SK-N-SH (cell line): ENCODE measurements around the gene AVP. TPM values are rescaled to one million over a fixed set of nuclear protein-coding genes. Genes with fewer than 3 reads are reported as not detected.
"Not testable (repeated sequence)": the region's sequence is repeated elsewhere in the genome, so short reads cannot be mapped to it uniquely, and the experiment has no call there.

Experiments
- CTCF ChIA-PET: fragments of 300-600, 350-600 bp; formaldehyde crosslinking; extraction: SDS; loops from one replicate; lab custom pipeline; 2021; lab: Yijun Ruan, JAX
- POLR2A ChIA-PET: fragments of 350-600 bp; sonication (Branson Sonifier 250); formaldehyde crosslinking; extraction: SDS; loops from one replicate; lab custom pipeline; 2020; ENCODE audit warnings: antibody characterized with exemption, inconsistent platforms; lab: Yijun Ruan, JAX
- DNase-seq: peaks from one replicate; pipeline ENCODE4 v3.0.0; 2012
- H2AFZ ChIP-seq: fragments of 200-600 bp; sonication (generic); 2 replicates; pipeline ENCODE4 v1.8.1; 2016; ENCODE audit warnings: antibody characterized with exemption, mild to moderate bottlenecking, low read depth
- H3F3A ChIP-seq: fragments of 200-600 bp; sonication (generic); replicated peaks from 2 replicates; pipeline ENCODE3; 2016; ENCODE audit warnings: antibody characterized with exemption, mild to moderate bottlenecking; ENCODE audit not compliant: insufficient read depth
- H3K27ac ChIP-seq, 2 experiments: fragments of 200-500 bp in 1 of 2; fragments of 200-600 bp in 1 of 2; sonication (Bioruptor generic) in 1 of 2; sonication (generic), shearing (Covaris generic) in 1 of 2; 2 replicates each; pipeline versions ENCODE4 v1.5.1 to v1.6.1; 2014 to 2016; ENCODE audit warnings: low read depth in 2 of 2, inconsistent platforms in 1 of 2, low read length in 1 of 2, mild to moderate bottlenecking in 1 of 2, mixed read lengths in 1 of 2
- H3K27me3 ChIP-seq: fragments of 200-600 bp; sonication (generic), shearing (Covaris generic); 2 replicates; pipeline ENCODE4 v1.6.1; 2016; ENCODE audit warnings: mixed run types; ENCODE audit not compliant: insufficient read depth
- H3K36me3 ChIP-seq, 2 experiments: fragments of 200-500 bp in 1 of 2; fragments of 200-600 bp in 1 of 2; sonication (Bioruptor generic) in 1 of 2; sonication (generic) in 1 of 2; replicated peaks in 1 of 2; 2 replicates each; pipeline versions ENCODE3 to v1.5.1; 2014 to 2016; ENCODE audit warnings: low read length in 1 of 2, mild to moderate bottlenecking in 1 of 2; ENCODE audit not compliant: insufficient read depth in 2 of 2, control insufficient read depth in 1 of 2
- H3K4me1 ChIP-seq, 2 experiments: fragments of 200-500 bp in 1 of 2; fragments of 200-600 bp in 1 of 2; sonication (Bioruptor generic) in 1 of 2; sonication (generic), shearing (Covaris generic) in 1 of 2; 2 replicates each; pipeline versions ENCODE4 v1.5.1 to v1.6.1; 2014 to 2016; ENCODE audit warnings: low read depth in 1 of 2, low read length in 1 of 2, mixed run types in 1 of 2; ENCODE audit not compliant: insufficient read depth in 2 of 2, control insufficient read depth in 1 of 2
- H3K4me2 ChIP-seq: fragments of 200-600 bp; sonication (generic), shearing (Covaris generic); 2 replicates; pipeline ENCODE4 v1.6.1; 2017; ENCODE audit warnings: mixed run types
- H3K4me3 ChIP-seq, 2 experiments: fragments of 200-500 bp in 1 of 2; fragments of 200-600 bp in 1 of 2; sonication (Bioruptor generic) in 1 of 2; sonication (generic), shearing (Covaris generic) in 1 of 2; 2 replicates each; pipeline versions ENCODE4 v1.5.1 to v1.8.1; 2014 to 2016; ENCODE audit warnings: low read depth in 2 of 2, inconsistent platforms in 1 of 2, low read length in 1 of 2, mild to moderate bottlenecking in 1 of 2, mixed read lengths in 1 of 2, moderate library complexity in 1 of 2
- H3K79me2 ChIP-seq: fragments of 200-600 bp; sonication (generic); 2 replicates; pipeline ENCODE4 v1.8.1; 2017; ENCODE audit warnings: mild to moderate bottlenecking; ENCODE audit not compliant: insufficient read depth
- H3K9ac ChIP-seq: fragments of 200-600 bp; sonication (generic); 2 replicates; pipeline ENCODE4 v1.6.1; 2017; ENCODE audit warnings: mixed run types
- H3K9me2 ChIP-seq: fragments of 200-600 bp; sonication (generic); 2 replicates; pipeline ENCODE4 v1.6.1; 2017; ENCODE audit warnings: mixed run types
- H3K9me3 ChIP-seq: fragments of 200-600 bp; sonication (generic); 2 replicates; pipeline ENCODE4 v1.6.1; 2017; ENCODE audit warnings: mixed run types, mild to moderate bottlenecking, moderate library complexity
- H4K20me1 ChIP-seq: fragments of 200-600 bp; sonication (generic); 2 replicates; pipeline ENCODE4 v1.6.1; 2017; ENCODE audit warnings: mild to moderate bottlenecking, mixed run types; ENCODE audit not compliant: insufficient read depth
- CHD2 ChIP-seq: fragments of 150-350 bp; IDR thresholded peaks from 2 replicates; pipeline ENCODE4 v1.6.1; 2018; ENCODE audit warnings: low read length; ENCODE audit not compliant: partially characterized antibody
- ELF1 ChIP-seq: IDR thresholded peaks from 2 replicates; pipeline ENCODE4 v1.4.0; 2012
- EZH2phosphoT487 ChIP-seq: fragments of 200-600 bp; sonication (generic); IDR thresholded peaks from 2 replicates; pipeline ENCODE4 v1.6.1; 2017; ENCODE audit warnings: low read depth, mixed run types, mild to moderate bottlenecking, antibody characterized with exemption, moderate library complexity, borderline replicate concordance
- FOSL2 ChIP-seq: IDR thresholded peaks from 2 replicates; pipeline ENCODE4 v1.4.0; 2012; ENCODE audit warnings: low read depth, mild to moderate bottlenecking, moderate library complexity, borderline replicate concordance
- FOXJ3 ChIP-seq: sonication (generic); formaldehyde crosslinking; IDR thresholded peaks from 2 replicates; pipeline ENCODE4 v1.5.1; 2020; ENCODE audit warnings: mild to moderate bottlenecking, missing genetic modification reagents
- FOXM1 ChIP-seq: IDR thresholded peaks from 2 replicates; pipeline ENCODE4 v1.4.0; 2012; ENCODE audit warnings: low read depth, mild to moderate bottlenecking
- GABPA ChIP-seq: IDR thresholded peaks from 2 replicates; pipeline ENCODE4 v1.4.0; 2012; ENCODE audit warnings: low read depth, mild to moderate bottlenecking
- JUND ChIP-seq: IDR thresholded peaks from 2 replicates; pipeline ENCODE4 v1.4.0; 2012
- MEF2A ChIP-seq: IDR thresholded peaks from 2 replicates; pipeline ENCODE4 v1.4.0; 2012; ENCODE audit warnings: low read depth, borderline replicate concordance
- MXI1 ChIP-seq: IDR thresholded peaks from 2 replicates; pipeline ENCODE4 v1.6.1; 2012; ENCODE audit warnings: mild to moderate bottlenecking, low read depth, low read length, improper control_type of control experiment
- NFIC ChIP-seq: IDR thresholded peaks from 2 replicates; pipeline ENCODE4 v1.4.0; 2012; ENCODE audit warnings: borderline replicate concordance
- PBX3 ChIP-seq: IDR thresholded peaks from 2 replicates; pipeline ENCODE4; 2012
- POLR2AphosphoS5 ChIP-seq: IDR thresholded peaks from 2 replicates; pipeline ENCODE4 v1.6.1; 2012; ENCODE audit warnings: low read depth, low read length
- RAD21 ChIP-seq: IDR thresholded peaks from 2 replicates; pipeline ENCODE4 v1.6.1; 2012; ENCODE audit warnings: mild to moderate bottlenecking, low read length
- SMC3 ChIP-seq: IDR thresholded peaks from 2 replicates; pipeline ENCODE4 v1.6.1; 2012; ENCODE audit warnings: low read depth, low read length, improper control_type of control experiment
- TAF1 ChIP-seq: IDR thresholded peaks from 2 replicates; pipeline ENCODE4 v1.6.1; 2012; ENCODE audit warnings: low read depth, mild to moderate bottlenecking, low read length, moderate library complexity, borderline replicate concordance
- YY1 ChIP-seq: IDR thresholded peaks from 2 replicates; pipeline ENCODE4 v1.4.0; 2012; ENCODE audit warnings: low read depth, mild to moderate bottlenecking
- WGBS: methylation state at CpG from one replicate; pipeline ENCODE4 v1.1.6; 2017; ENCODE audit warnings: low lambda C conversion rate; 5-methylcytosine and 5-hydroxymethylcytosine counted together
- polyA plus RNA-seq, 3 experiments: library from polyadenylated mRNA; depleted of rRNA; stranded (reverse); fragments of >200 nt; gene quantifications; 2 replicates each; pipeline ENCODE4 v1.2.3, GENCODE V29; 2012
- TF ChIP-seq, protein P1 (sequence below): fragments of 200-600 bp; sonication (generic); IDR thresholded peaks from 2 replicates; pipeline ENCODE4 v1.6.1; 2017; ENCODE audit warnings: antibody characterized with exemption, mild to moderate bottlenecking, moderate library complexity
- TF ChIP-seq, protein P2 (sequence below): fragments of 150-350 bp; IDR thresholded peaks from 2 replicates; pipeline ENCODE4 v1.6.1; 2016; ENCODE audit warnings: mild to moderate bottlenecking, low read depth, low read length

The AVP gene
- polyA plus RNA-seq, 1 of the 3 experiments (the other 2 are of a cell fraction), result not detected

GRCh38 chr20:3074812-3075211, 9.7 kb downstream of the AVP start:
- ChIA-PET POLR2A (no interaction called here), CTCF (interaction anchor here (2.0 kb wide), 1 partner anchor 21 kb away, joined by 6 read pairs; no protein-coding TSS in a partner anchor)

GRCh38 chr20:3073251-3073643, 11.3 kb downstream of the AVP start:
- 77% methylated on average over 8 of the region's 8 CpGs for WGBS
- POLR2A ChIA-PET, H3K27me3 ChIP-seq, H3K4me2 ChIP-seq, H3K9me2 ChIP-seq, H3K4me3 ChIP-seq, H2AFZ ChIP-seq, DNase-seq, H3K27ac ChIP-seq, H3F3A ChIP-seq, H3K79me2 ChIP-seq, H3K9ac ChIP-seq, H4K20me1 ChIP-seq, H3K4me1 ChIP-seq, H3K9me3 ChIP-seq, H3K36me3 ChIP-seq: not testable (repeated sequence)
- CTCF ChIA-PET, result interaction anchor here (0.9 to 1.2 kb wide), 2 partner anchors 11 to 19 kb away, joined by 3 to 4 read pairs; no protein-coding TSS in a partner anchor

More at GRCh38 chr20:3074812-3075211, 9.7 kb downstream of the AVP start:
- WGBS, result 69% methylated on average over 6 of the region's 6 CpGs
- Histone ChIP-seq H3K27me3 (no peaks in the 10 kb centered on the region), H3K9ac (no peak overlapping the region), H3K9me3 (no peaks in the 10 kb centered on the region), H3K4me2 (no peak overlapping the region), H2AFZ (no peak overlapping the region), H3K79me2 (no peaks in the 10 kb centered on the region), H3F3A (no peaks in the 10 kb centered on the region), H3K4me3 (no peak overlapping the region), H4K20me1 (no peaks in the 10 kb centered on the region), H3K36me3 (no peaks in the 10 kb centered on the region), H3K9me2 (no peaks in the 10 kb centered on the region), H3K27ac (no peak overlapping the region), H3K4me1 (no peaks in the 10 kb centered on the region)
- TF ChIP-seq, protein P1, sequence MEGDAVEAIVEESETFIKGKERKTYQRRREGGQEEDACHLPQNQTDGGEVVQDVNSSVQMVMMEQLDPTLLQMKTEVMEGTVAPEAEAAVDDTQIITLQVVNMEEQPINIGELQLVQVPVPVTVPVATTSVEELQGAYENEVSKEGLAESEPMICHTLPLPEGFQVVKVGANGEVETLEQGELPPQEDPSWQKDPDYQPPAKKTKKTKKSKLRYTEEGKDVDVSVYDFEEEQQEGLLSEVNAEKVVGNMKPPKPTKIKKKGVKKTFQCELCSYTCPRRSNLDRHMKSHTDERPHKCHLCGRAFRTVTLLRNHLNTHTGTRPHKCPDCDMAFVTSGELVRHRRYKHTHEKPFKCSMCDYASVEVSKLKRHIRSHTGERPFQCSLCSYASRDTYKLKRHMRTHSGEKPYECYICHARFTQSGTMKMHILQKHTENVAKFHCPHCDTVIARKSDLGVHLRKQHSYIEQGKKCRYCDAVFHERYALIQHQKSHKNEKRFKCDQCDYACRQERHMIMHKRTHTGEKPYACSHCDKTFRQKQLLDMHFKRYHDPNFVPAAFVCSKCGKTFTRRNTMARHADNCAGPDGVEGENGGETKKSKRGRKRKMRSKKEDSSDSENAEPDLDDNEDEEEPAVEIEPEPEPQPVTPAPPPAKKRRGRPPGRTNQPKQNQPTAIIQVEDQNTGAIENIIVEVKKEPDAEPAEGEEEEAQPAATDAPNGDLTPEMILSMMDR, result no peak
- TF ChIP-seq GABPA (no peak), JUND (no peak), SMC3 (no peak), PBX3 (no peak), ELF1 (no peak), FOXJ3 (CRISPR knock-in tag) (no peak), POLR2AphosphoS5 (no peak), FOSL2 (no peak), MEF2A (no peak), EZH2phosphoT487 (no peak), TAF1 (no peak), MXI1 (no peak), NFIC (no peak), YY1 (no peak), FOXM1 (no peak), RAD21 (no peak), CHD2 (no peak)
- TF ChIP-seq, protein P2, sequence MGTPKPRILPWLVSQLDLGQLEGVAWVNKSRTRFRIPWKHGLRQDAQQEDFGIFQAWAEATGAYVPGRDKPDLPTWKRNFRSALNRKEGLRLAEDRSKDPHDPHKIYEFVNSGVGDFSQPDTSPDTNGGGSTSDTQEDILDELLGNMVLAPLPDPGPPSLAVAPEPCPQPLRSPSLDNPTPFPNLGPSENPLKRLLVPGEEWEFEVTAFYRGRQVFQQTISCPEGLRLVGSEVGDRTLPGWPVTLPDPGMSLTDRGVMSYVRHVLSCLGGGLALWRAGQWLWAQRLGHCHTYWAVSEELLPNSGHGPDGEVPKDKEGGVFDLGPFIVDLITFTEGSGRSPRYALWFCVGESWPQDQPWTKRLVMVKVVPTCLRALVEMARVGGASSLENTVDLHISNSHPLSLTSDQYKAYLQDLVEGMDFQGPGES, result no peak
- no peak for DNase-seq
